Thyroid gland (tissue), 4 donors: ENCODE data around the gene ADAMTSL3.

Experiments used
- POLR2A ChIP-seq, 2 donors: fragments of 450-650 bp; IDR thresholded peaks; one replicate each; pipeline ENCODE4 v1.6.1; 2017; ENCODE audit warnings: antibody characterized with exemption in 2 of 2, mild to moderate bottlenecking in 2 of 2, moderate library complexity in 1 of 2
- TF ChIP-seq, protein P1 (sequence below), 6 experiments: fragments of 200-600 bp in 3 of 6; fragments of 450-650 bp in 3 of 6; sonication (generic) in 3 of 6; IDR thresholded peaks; one replicate each; pipeline ENCODE4 v1.5.1; 2016 to 2019; ENCODE audit warnings: antibody characterized with exemption in 6 of 6, mild to moderate bottlenecking in 2 of 6, inconsistent platforms in 1 of 6, moderate library complexity in 1 of 6

DNA sequence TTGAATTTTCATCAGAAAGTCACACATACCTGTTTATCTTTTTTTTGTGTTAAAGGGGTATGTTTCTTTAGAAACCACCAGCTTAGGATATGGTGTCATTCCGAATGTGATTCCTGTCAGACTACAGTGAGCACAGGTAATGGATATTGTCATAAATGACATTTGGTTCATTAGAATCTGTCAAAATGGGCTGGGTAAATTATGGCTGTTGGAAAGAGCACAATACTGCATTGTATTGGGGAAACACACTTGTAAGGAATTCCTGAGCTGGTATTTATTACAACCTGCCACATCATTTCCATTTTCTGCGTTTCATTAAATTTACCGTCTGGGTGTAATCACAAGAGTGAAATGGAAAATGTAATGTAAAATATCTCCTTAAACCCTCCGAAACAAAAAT, 78.8 kb downstream of the ADAMTSL3 start:
- TF ChIP-seq, protein P1, sequence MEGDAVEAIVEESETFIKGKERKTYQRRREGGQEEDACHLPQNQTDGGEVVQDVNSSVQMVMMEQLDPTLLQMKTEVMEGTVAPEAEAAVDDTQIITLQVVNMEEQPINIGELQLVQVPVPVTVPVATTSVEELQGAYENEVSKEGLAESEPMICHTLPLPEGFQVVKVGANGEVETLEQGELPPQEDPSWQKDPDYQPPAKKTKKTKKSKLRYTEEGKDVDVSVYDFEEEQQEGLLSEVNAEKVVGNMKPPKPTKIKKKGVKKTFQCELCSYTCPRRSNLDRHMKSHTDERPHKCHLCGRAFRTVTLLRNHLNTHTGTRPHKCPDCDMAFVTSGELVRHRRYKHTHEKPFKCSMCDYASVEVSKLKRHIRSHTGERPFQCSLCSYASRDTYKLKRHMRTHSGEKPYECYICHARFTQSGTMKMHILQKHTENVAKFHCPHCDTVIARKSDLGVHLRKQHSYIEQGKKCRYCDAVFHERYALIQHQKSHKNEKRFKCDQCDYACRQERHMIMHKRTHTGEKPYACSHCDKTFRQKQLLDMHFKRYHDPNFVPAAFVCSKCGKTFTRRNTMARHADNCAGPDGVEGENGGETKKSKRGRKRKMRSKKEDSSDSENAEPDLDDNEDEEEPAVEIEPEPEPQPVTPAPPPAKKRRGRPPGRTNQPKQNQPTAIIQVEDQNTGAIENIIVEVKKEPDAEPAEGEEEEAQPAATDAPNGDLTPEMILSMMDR (IDR thresholded peaks at IDR 0.05): no peak
- TF ChIP-seq POLR2A (IDR thresholded peaks at IDR 0.05): no peak
